GM18909 (cell line): ENCODE measurements around the gene NRSN1.
"Not testable (repeated sequence)": the region's sequence is repeated elsewhere in the genome, so short reads cannot be mapped to it uniquely, and the experiment has no call there.

ENCODE experiments used
- ATAC-seq: cut with Tn5 transposase; IDR thresholded peaks from one replicate; pipeline ENCODE4 v1.9.1; 2021; ENCODE audit warnings: mild to moderate bottlenecking; ENCODE audit not compliant: unreplicated experiment, poor library complexity

The NRSN1 gene

GRCh38 chr6:24139639-24140038 lies 13.6 kb downstream of the NRSN1 start:
- ATAC-seq: no peak

DNA sequence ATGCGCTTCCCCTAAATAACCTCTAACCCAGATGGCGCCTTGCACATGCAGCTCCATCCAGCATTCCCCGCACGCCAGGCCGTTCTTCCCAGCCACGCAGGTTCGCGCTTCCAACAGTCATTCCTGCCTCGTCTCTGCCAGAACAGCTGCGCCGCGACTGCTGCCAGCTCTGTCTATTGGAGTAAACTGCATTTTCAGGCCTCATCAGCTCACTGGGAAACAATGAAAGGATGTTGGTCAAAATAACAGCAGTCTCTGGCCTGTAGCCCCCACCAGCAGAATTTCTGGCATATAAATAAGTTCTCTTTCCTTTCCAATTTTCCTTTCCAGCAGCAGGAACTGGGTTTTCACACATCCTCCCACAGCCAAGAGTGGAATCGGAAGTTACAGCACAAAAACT lies 14.6 kb downstream of the NRSN1 start:
- no peak for ATAC-seq

- not testable (repeated sequence) for ATAC-seq
Measured at GRCh38 chr6:24142733-24143132, 16.7 kb downstream of the NRSN1 start.

GRCh38 chr6:24145690-24146131 lies 19.7 kb downstream of the NRSN1 start:
- no peak for ATAC-seq

- ATAC-seq: no peak
Measured at GRCh38 chr6:24146871-24147270, 20.9 kb downstream of the NRSN1 start.

DNA sequence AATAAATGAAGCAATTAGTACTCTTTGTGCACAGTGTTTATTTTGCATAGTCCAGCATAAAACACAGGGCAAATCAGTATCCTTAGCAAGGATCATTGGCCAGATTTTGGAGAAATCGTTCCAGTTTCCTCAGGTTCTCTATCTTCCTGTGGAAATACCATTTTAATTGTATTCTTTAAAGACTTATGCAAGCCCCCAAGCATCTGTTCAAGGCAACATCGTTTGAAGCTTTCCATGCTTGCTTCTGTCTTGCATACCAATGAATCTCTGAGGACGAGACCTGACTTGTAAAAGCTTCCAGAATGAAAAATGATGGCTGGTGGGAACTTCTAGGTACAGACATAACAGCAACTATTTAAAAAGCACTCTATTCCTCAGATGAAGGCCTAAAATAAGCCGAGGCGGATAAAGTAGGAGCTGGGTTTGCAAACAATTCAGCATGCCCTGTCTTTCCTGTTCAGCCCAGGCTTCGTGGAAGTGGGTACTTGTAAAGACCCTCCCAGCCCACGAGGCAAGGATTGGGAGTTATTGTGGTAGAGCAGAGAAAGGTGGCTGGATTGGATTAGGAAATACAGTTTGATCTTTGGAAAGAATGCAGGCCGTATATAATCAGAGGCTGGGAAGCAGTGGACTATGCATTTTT lies 21.6 kb downstream of the NRSN1 start:
- no peak for ATAC-seq

GRCh38 chr6:24148154-24148570 lies 22.1 kb downstream of the NRSN1 start:
- no peak for ATAC-seq

DNA sequence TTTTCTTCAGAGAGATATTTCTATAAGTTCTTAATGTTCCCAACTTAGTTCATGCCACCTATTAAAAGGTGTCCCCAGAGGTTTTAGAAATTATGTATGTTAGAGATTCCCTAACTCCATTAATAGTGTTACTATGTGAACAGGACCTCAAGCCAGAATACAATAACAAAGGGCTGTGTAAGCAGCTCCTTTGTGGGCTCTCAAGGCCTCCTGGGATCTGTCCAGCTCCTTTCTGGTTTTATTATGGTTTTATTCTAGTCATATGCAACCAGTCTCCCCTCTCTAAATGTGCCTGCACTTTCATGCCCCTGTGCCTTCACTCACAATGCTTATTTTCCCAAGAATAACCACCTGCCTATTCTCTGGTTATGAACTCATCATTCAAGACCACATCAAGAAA lies 22.7 kb downstream of the NRSN1 start:
- no peak for ATAC-seq

DNA sequence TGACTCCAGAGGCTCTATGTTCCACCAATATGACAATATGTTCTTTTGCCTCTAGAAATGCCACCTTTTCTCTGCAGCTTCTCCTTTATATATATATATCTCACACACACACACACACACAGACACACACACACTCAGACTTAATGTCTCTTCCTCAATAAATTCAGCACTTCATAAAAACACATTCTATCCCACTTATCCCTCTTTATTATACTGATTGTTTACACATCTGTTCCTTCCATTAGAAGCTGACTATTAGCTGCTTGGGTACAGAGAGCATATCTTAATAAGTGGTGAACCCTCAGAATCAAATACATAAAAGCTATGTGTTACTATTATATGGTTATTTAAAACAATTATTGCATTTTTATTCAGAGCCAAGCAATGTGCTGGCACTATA lies 23.3 kb downstream of the NRSN1 start:
- ATAC-seq: no peak

- no peak for ATAC-seq
Measured at GRCh38 chr6:24149836-24150235, 23.8 kb downstream of the NRSN1 start.

DNA sequence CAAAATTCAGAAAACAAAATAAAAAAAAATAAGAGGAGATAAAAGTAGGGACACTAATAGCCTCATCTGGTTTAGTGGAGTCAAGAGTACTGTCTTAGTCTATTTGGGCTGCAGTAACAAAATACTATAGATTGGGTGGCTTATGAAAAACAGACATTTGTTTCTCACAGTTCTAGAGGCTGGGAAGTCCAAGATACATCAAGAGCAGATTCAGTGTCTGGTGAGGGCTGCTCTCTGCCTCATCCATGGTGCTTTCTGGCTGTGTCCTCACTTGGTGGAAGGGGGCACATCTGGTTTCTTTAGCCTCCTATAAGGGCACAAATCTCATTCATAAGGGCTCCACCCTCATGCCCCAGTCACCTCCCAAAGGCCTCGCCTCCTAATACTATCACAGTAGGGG lies 26.0 kb downstream of the NRSN1 start:
- no peak for ATAC-seq

GRCh38 chr6:24154121-24154520 lies 28.1 kb downstream of the NRSN1 start:
- ATAC-seq: no peak

GRCh38 chr6:24157886-24158285 lies 31.9 kb downstream of the NRSN1 start:
- no peak for ATAC-seq

GRCh38 chr6:24183584-24183983 lies 57.6 kb downstream of the NRSN1 start:
- no peak for ATAC-seq

DNA sequence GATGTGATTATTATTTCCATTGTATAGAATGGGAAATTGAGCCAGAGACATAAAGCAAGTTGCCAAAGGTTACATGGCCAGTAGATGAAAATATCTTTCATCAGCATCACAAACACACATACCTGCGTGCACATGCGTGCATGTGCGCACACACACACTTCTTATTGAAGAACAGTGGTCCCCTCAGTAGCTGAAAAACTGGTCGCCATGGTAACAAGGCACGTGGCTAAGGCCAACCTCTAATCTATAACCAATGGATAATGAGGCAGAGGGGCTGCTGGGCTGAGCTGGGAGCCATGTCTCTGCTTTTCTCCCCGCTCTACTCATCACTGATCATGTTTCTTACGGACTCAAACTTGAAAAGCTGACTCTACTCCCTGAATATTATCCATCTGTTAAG lies 60.3 kb downstream of the NRSN1 start:
- ATAC-seq: no peak

- no peak for ATAC-seq
Measured at GRCh38 chr6:24187965-24188577, 62.1 kb downstream of the NRSN1 start.

- no peak for ATAC-seq
Measured at GRCh38 chr6:24188578-24189080, 62.6 kb downstream of the NRSN1 start.

GRCh38 chr6:24191346-24191745 lies 65.3 kb downstream of the NRSN1 start:
- no peak for ATAC-seq

DNA sequence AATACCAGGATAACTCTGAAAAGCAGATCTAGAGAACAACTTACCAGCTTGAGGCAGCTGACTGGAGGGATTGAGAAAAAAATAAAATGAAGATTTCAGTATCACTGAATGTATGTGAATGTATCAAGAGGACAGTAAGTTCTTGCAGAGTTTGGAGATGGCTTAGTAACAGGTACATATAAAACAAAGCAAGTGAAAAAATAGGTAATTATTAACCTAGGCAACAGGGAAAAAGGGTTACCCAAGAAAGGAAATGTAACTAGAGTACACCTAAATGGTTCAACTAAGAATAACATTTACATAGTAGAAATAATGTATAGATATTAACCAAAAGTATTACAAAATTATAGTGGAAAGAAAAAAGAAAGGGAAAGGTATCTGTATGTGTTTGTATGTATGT lies 67.3 kb downstream of the NRSN1 start:
- no peak for ATAC-seq

DNA sequence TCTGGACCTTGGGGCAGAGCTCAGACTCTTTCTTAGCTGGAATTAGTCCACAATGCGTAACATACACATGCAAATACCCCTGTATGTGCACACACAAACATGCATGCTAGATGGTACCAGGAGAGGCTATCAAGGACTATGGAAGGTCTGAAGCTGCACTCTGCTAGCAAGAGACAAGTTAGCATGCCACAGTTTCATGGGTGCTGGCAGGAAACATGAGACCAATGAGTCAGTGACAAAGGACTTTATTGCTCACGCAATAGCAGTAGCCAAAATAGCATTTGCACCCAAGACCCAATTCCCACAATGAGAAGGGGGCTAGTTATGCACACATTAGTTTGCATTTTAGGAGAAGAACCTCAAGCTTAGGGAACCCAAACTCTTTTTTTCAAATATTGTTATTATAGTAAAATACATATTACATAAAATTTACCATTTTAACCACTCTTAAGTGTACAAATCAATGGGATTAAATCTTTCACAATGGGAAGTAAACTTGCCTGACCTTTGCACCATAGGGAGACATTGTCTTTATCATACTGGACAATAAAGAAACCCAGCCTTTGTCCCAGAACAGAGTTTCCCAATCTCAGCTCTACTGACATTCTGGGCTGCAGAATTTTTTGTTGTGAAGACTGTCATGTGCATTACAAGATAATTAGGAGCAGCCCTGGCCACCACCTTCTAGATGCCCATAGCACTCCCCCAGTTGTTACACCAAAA lies 69.1 kb downstream of the NRSN1 start:
- ATAC-seq: no peak

DNA sequence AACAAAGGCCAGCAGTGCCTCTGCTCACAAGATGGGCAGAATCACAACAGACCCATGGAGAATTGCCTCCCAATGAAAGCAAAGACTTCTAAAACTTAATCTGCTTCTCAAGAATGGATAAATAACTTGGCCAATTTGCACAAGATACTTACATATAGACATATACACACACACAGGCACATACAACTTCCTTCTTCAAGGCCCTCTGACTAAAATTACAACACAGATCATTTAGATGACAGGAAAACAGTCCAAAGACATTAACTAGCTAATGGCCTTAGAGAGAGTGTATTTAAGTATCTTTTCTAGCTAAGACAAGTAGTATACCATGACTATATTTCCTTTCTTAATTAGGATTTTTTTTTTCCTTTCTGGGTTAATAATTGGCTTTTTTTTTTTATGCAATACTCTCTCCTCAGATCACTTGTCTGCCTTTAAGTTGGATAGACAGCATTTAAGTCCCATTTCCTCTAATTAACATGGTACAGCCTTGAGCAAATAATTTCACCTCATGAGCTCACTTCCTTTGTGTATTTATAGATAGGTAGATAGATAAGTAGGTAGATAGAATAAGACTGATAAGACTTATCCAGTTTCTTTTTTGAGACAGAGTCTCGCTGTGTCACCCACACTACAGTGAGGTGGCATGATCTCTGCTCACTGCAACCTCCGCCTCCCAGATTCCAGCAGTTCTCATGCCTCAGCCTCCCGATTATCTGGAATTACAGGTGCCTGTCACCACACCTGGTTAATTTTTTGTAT lies 70.0 kb downstream of the NRSN1 start:
- no peak for ATAC-seq
